ENCODE results near the gene CACNA1A.

- TF ChIP-seq CTCF (conservative IDR thresholded peaks at IDR 0.05; ENCODE audit: low read length) (no peak), EZH2phosphoT487 (IDR thresholded peaks at IDR 0.05; ENCODE audit: borderline replicate concordance, low read depth, low read length) (no peak)
These were observed 102.0 kb downstream of the CACNA1A start for GRCh38 chr19:13404236-13404635.
